Measurements from ENCODE around the gene SIPA1L3. TPM values are rescaled to one million over a fixed set of nuclear protein-coding genes. Genes with fewer than 3 reads are reported as not detected.

SIPA1L3 gene
- polyA plus RNA-seq, 1 of the 3 experiments (the other 2 are of a cell fraction): 11.6 TPM

DNA sequence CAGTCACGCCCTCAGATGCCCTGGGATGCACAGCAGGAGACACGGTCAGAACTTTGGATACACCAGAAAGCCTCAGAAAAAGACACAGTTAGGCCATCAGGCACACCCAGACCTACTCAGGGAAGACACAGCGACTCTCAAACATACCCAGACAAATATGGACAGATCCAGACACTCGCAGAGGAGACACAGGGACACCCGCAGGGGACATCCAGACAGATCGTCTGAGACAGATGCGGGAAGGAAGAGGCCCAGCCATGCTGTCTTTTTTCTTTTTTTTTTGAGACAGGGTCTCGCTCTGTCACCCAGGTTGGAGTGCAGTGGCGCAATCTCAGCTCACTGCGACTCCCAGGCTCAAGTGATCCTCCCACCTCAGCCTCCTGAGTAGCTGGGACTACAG lies 312.2 kb downstream of the SIPA1L3 start:
- ChIA-PET POLR2A (no interaction called here), CTCF (interaction anchor here (0.6 kb wide), 1 partner anchor 317 kb away, joined by 3 read pairs; no protein-coding TSS in a partner anchor)
- Histone ChIP-seq H3K27ac (ENCODE audit: low read depth in 2 of 2, low read length in 1 of 2) (no peak overlapping the region), H3K27me3 (ENCODE audit: insufficient read depth) (no peaks in the 10 kb centered on the region), H3K9me2 (no peaks in the 10 kb centered on the region), H3K4me1 (ENCODE audit: control insufficient read depth in 1 of 2, insufficient read depth in 2 of 2, low read depth in 1 of 2, low read length in 1 of 2) (no peaks in the 10 kb centered on the region; a peak in 1 of 4 replicates), H3K9me3 (no peaks in the 10 kb centered on the region), H3K9ac (no peak overlapping the region), H3F3A (replicated peaks; ENCODE audit: insufficient read depth) (no peaks in the 10 kb centered on the region), H2AFZ (ENCODE audit: low read depth) (no peak overlapping the region), H3K4me3 (ENCODE audit: low read depth in 2 of 2, low read length in 1 of 2) (no peak overlapping the region), H3K36me3 (replicated peaks in 1 of 2; ENCODE audit: control insufficient read depth in 1 of 2, insufficient read depth in 2 of 2, low read length in 1 of 2) (peaks cover 0 to 7% of the 10 kb centered on the region in 2 experiments), H3K4me2 (no peak overlapping the region), H4K20me1 (ENCODE audit: insufficient read depth) (no peaks in the 10 kb centered on the region), H3K79me2 (ENCODE audit: insufficient read depth) (peaks cover 7% of the 10 kb centered on the region; the same call in 1 of the 2 replicates)
- no peak for DNase-seq
- 94% methylated on average over 10 of the region's 10 CpGs for WGBS (ENCODE audit: low lambda C conversion rate)
- no peak for TF ChIP-seq MEF2A (IDR thresholded peaks at IDR 0.05; ENCODE audit: borderline replicate concordance, low read depth)
- no peak for TF ChIP-seq TEAD4 (IDR thresholded peaks at IDR 0.05; ENCODE audit: borderline replicate concordance, insufficient read depth)
- TF ChIP-seq TAF1 (IDR thresholded peaks at IDR 0.05; ENCODE audit: borderline replicate concordance, low read depth, low read length): no peak
- TF ChIP-seq, protein P1, sequence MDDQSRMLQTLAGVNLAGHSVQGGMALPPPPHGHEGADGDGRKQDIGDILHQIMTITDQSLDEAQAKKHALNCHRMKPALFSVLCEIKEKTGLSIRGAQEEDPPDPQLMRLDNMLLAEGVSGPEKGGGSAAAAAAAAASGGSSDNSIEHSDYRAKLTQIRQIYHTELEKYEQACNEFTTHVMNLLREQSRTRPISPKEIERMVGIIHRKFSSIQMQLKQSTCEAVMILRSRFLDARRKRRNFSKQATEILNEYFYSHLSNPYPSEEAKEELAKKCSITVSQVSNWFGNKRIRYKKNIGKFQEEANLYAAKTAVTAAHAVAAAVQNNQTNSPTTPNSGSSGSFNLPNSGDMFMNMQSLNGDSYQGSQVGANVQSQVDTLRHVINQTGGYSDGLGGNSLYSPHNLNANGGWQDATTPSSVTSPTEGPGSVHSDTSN (IDR thresholded peaks at IDR 0.05): no peak
- no peak for TF ChIP-seq RFX5 (IDR thresholded peaks at IDR 0.05; ENCODE audit: low read length)
- TF ChIP-seq RCOR1 (IDR thresholded peaks at IDR 0.05; ENCODE audit: low read length): no peak
- no peak for TF ChIP-seq YY1 (IDR thresholded peaks at IDR 0.05; ENCODE audit: low read depth)
- no peak for TF ChIP-seq EP300 (IDR thresholded peaks at IDR 0.05; ENCODE audit: borderline replicate concordance in 1 of 2, low read depth in 1 of 2, low read length in 1 of 2)
- no peak for TF ChIP-seq SIN3A (IDR thresholded peaks at IDR 0.05; ENCODE audit: borderline replicate concordance, low read depth, low read length)
- TF ChIP-seq, protein P2, sequence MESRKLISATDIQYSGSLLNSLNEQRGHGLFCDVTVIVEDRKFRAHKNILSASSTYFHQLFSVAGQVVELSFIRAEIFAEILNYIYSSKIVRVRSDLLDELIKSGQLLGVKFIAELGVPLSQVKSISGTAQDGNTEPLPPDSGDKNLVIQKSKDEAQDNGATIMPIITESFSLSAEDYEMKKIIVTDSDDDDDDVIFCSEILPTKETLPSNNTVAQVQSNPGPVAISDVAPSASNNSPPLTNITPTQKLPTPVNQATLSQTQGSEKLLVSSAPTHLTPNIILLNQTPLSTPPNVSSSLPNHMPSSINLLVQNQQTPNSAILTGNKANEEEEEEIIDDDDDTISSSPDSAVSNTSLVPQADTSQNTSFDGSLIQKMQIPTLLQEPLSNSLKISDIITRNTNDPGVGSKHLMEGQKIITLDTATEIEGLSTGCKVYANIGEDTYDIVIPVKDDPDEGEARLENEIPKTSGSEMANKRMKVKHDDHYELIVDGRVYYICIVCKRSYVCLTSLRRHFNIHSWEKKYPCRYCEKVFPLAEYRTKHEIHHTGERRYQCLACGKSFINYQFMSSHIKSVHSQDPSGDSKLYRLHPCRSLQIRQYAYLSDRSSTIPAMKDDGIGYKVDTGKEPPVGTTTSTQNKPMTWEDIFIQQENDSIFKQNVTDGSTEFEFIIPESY (IDR thresholded peaks at IDR 0.05; ENCODE audit: borderline replicate concordance, low read depth): no peak
- no peak for TF ChIP-seq RAD21 (IDR thresholded peaks at IDR 0.05; ENCODE audit: low read length)
- TF ChIP-seq TCF12 (IDR thresholded peaks at IDR 0.05): no peak

DNA sequence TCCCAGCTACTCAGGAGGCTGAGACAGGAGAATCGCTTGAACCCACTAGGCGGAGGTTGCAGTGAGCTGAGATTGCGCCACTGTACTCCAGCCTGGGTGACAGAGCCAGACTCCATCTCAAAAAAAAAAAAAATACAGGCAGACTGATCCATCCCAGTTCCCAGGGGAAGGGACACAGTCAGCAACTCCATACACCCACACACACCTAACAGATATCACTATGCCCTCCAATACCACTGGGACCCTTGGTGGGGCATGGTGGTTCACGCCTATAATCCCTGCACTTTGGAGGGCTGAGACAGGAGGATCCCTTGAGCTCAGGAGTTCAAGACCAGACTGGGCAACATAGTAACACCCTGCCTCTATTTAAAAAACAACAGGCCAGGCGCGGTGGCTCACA lies 314.4 kb downstream of the SIPA1L3 start:
- CTCF ChIA-PET: interaction anchor here (1.0 to 1.2 kb wide), 2 partner anchors 12 to 22 kb away, joined by 3 read pairs; no protein-coding TSS in a partner anchor
- Histone ChIP-seq H3K9me3 (no peaks in the 10 kb centered on the region), H3K9ac (no peak overlapping the region), H3K27ac (ENCODE audit: low read depth in 2 of 2, low read length in 1 of 2) (no peak overlapping the region), H3K9me2 (no peaks in the 10 kb centered on the region), H3K36me3 (replicated peaks in 1 of 2; ENCODE audit: control insufficient read depth in 1 of 2, insufficient read depth in 2 of 2, low read length in 1 of 2) (peaks cover 0 to 7% of the 10 kb centered on the region in 2 experiments), H3K4me2 (no peak overlapping the region), H3K27me3 (ENCODE audit: insufficient read depth) (no peaks in the 10 kb centered on the region), H3K79me2 (ENCODE audit: insufficient read depth) (peaks cover 7% of the 10 kb centered on the region; the same call in 1 of the 2 replicates), H3F3A (replicated peaks; ENCODE audit: insufficient read depth) (peaks cover 3% of the 10 kb centered on the region), H4K20me1 (ENCODE audit: insufficient read depth) (no peaks in the 10 kb centered on the region), H3K4me3 (ENCODE audit: low read depth in 2 of 2, low read length in 1 of 2) (no peak overlapping the region), H2AFZ (ENCODE audit: low read depth) (no peak overlapping the region), H3K4me1 (ENCODE audit: control insufficient read depth in 1 of 2, insufficient read depth in 2 of 2, low read depth in 1 of 2, low read length in 1 of 2) (peaks cover 0 to 2% of the 10 kb centered on the region in 2 experiments; a peak in 1 of 4 replicates)
- POLR2A ChIA-PET: no interaction called here
- no peak for TF ChIP-seq JUND (IDR thresholded peaks at IDR 0.05)
- TF ChIP-seq, protein P1 (IDR thresholded peaks at IDR 0.05): no peak
- no peak for DNase-seq
- 90% methylated on average over 6 of the region's 6 CpGs for WGBS (ENCODE audit: low lambda C conversion rate)

Measured in SK-N-SH (cell line).